ENCODE results near the gene RPL4. TPM values are rescaled to one million over a fixed set of nuclear protein-coding genes. Genes with fewer than 3 reads are reported as not detected.

The RPL4 gene
- total RNA-seq: 5,333 and 8,616 TPM in 2 replicates

DNA sequence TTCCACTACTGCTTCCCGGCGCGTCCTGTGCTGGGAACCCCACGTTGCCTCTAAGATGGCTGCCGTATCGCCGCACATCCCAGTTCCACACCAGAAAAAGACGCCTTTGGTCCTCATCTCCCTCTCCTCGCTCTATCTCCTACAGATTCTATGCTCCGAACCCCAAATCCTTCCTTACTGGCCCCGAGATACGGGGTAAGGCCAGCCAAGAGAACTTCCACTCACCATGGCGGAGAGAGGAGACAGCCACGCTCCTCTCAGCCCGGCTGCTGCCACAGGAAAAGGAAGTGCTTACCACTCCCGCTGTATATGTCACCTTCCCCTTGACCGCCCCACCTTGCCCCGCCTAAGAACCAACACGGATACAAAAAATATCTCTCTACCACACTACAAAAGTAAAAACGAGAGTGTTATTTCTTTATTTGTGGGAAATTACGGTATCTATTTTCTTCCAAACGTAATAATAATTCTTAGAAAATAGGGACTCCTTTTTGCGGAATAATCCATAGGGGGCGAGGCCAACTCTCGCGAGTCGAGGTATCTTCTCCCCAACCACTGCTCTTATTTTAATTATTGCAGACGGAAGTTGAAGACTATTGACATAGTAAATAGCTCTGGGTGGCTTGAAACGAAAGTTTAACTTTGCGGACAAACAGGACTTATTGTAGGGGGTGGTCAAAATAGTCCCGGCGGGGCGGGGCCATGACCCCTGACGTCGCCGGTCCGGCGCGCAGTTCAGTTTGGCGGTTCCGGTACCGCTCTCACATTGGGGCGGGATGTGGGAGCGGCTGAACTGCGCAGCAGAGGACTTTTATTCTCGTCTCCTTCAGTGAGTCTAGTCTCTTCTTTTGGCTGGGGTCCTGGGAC, at the start of gene RPL4, which contains the start of gene ZWILCH:
Gene RPL4, minus strand, starts transcription at position 293 of the 867 bp plus-strand sequence. Its CDS starts 65 bp downstream, at position 228.
Gene ZWILCH, plus strand, starts transcription at position 764 of the 867 bp plus-strand sequence. Its CDS starts 13 bp downstream, at position 777.

DNA sequence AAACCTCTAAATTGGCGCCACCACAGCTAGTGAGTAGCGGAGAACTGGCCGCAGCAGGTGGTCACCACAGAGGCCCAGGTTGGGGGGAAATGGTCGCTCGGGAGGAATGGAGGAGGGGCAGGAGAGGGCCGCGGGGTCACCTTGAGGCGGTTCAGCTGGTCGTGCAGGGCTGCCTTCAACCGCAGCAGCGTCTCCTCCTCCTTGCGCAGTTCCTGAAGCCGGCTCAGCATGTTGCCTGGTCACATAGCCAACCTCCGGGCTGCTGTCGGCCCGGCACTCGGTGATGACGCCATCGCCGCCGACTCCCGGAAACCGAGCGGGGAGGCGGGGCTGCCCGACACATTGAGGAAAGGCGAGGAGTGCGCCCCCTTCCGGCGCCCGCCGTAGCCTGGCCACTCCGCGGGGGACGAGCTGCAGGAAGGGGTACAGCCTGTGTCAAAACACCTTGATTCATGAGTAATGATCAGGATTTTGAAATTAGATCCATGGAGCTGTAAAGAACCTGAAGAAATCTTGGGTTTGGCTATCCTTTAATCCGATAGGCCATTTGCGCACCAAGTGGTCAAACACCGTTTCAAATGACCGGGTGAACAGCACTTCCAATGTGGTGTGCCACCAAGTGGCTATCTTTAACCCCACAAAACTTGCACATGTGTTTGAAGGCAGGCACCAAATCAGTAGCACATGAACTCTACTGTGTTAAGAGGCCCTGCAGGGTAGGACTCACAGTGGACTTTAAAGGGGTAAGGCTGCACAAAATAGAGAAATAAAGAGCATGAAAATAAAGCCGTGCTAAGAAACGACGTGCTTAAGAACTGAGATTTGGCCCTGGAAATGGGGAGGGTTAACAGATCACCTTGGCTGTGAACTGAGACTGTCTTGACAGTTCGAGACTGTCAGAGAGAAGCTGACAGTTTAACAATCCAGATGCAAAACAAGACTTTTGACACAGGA, 6.9 kb downstream of the RPL4 start, which contains the start of gene SNAPC5:
Gene SNAPC5, minus strand, starts transcription at position 261 of the 954 bp plus-strand sequence. Its CDS starts 31 bp downstream, at position 230.

Other genes with a start within 250 kb of the RPL4 start
- 8.9 and 9.8 TPM in 2 replicates for gene DIS3L, start 211.3 kb downstream of the RPL4 start, total RNA-seq
- 3.5 and 8.9 TPM in 2 replicates for gene TIPIN, start 148.2 kb downstream of the RPL4 start, total RNA-seq
- gene MAP2K1, start 117.9 kb downstream of the RPL4 start, total RNA-seq: 32.9 and 44.5 TPM in 2 replicates
- 17.5 and 20.9 TPM in 2 replicates for gene SNAPC5, start 7.1 kb downstream of the RPL4 start, total RNA-seq
- 7.2 and 19.3 TPM in 2 replicates for gene ZWILCH, start 471 bp upstream of the RPL4 start, total RNA-seq
- gene LCTL, start 61.1 kb upstream of the RPL4 start, total RNA-seq: 2.1 TPM in 1 of 2 replicates, not detected in the other
- 5.3 and 18.4 TPM in 2 replicates for gene SMAD6, start 197.4 kb upstream of the RPL4 start, total RNA-seq